Measurements from ENCODE around the gene RAP1A. TPM values are rescaled to one million over a fixed set of nuclear protein-coding genes. Genes with fewer than 3 reads are reported as not detected.

The RAP1A gene
- polyA plus RNA-seq, 1 of the 3 experiments (the other 2 are of a cell fraction), result 17.7 TPM

- POLR2A ChIA-PET, result interaction anchor here (1.5 kb wide), 1 partner anchor 25 kb away, joined by 4 read pairs; no protein-coding TSS in a partner anchor
- WGBS (ENCODE audit: low lambda C conversion rate), result 53% methylated on average over 5 of the region's 5 CpGs
- CTCF ChIA-PET, result interaction anchor here (0.6 to 3.5 kb wide), 3 partner anchors 31 to 378 kb away, joined by 3 to 15 read pairs (median 3); no protein-coding TSS in a partner anchor
- Histone ChIP-seq H3K9ac (no peak overlapping the region), H3K36me3 (replicated peaks in 1 of 2; ENCODE audit: control insufficient read depth in 1 of 2, insufficient read depth in 2 of 2, low read length in 1 of 2) (peaks cover 0 to 4% of the 10 kb centered on the region in 2 experiments), H3F3A (replicated peaks; ENCODE audit: insufficient read depth) (peaks cover 10% of the 10 kb centered on the region), H4K20me1 (ENCODE audit: insufficient read depth) (no peaks in the 10 kb centered on the region), H3K4me2 (peak overlapping the region; percentile 71), H2AFZ (ENCODE audit: low read depth) (peak overlapping the region; percentile 78), H3K79me2 (ENCODE audit: insufficient read depth) (no peaks in the 10 kb centered on the region), H3K4me3 (ENCODE audit: low read depth in 2 of 2, low read length in 1 of 2) (no peak overlapping the region), H3K4me1 (ENCODE audit: control insufficient read depth in 1 of 2, insufficient read depth in 2 of 2, low read depth in 1 of 2, low read length in 1 of 2) (peaks cover 15 to 16% of the 10 kb centered on the region in 2 experiments; a peak in 3 of 4 replicates), H3K9me3 (no peaks in the 10 kb centered on the region), H3K27me3 (ENCODE audit: insufficient read depth) (no peaks in the 10 kb centered on the region), H3K27ac (ENCODE audit: low read depth in 2 of 2, low read length in 1 of 2) (peak overlapping the region; percentile 49 to 66), H3K9me2 (no peaks in the 10 kb centered on the region)
- peak; percentile 50 for DNase-seq
- TF ChIP-seq MXI1 (IDR thresholded peaks at IDR 0.05; ENCODE audit: low read depth, low read length) (no peak), RCOR1 (IDR thresholded peaks at IDR 0.05; ENCODE audit: low read length) (peak; percentile 45; the same call in 1 of the 2 replicates), GATA2 (CRISPR knock-in tag; IDR thresholded peaks at IDR 0.05) (peak; percentile 43; the same call in 1 of the 2 replicates), EZH2phosphoT487 (IDR thresholded peaks at IDR 0.05; ENCODE audit: borderline replicate concordance, low read depth) (no peak)
- TF ChIP-seq, protein P1, sequence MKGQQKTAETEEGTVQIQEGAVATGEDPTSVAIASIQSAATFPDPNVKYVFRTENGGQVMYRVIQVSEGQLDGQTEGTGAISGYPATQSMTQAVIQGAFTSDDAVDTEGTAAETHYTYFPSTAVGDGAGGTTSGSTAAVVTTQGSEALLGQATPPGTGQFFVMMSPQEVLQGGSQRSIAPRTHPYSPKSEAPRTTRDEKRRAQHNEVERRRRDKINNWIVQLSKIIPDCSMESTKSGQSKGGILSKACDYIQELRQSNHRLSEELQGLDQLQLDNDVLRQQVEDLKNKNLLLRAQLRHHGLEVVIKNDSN (IDR thresholded peaks at IDR 0.05; ENCODE audit: borderline replicate concordance, low read depth), result no peak
These were observed 25.9 kb upstream of the RAP1A start for GRCh38 chr1:111593403-111594305.

DNA sequence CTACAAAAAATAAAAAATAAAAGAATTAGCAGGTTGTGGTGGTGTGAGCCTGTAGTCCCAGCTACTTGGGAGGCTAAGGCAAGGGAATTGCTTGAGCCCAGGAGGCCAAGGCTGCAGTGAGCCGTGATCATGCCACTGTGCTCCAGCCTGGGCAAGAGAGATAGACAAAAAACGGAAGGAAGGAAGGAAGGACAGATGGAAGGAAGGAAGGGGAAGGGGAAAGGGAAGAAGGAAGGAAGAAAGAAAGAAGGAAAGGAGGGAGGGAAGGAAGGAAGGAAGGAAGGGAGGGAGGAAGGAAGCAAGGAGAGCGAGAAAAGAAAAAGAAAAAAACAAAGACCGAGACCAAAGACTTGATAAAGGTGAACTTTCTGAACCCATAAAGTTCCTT is 25.3 kb upstream of the RAP1A start:
- DNase-seq, result no peak
- WGBS (ENCODE audit: low lambda C conversion rate), result 94% methylated on average over 4 of the region's 4 CpGs
- Histone ChIP-seq H3K9ac (no peak overlapping the region), H3K9me2 (no peaks in the 10 kb centered on the region), H3K9me3 (no peaks in the 10 kb centered on the region), H3K79me2 (ENCODE audit: insufficient read depth) (no peaks in the 10 kb centered on the region), H3K27me3 (ENCODE audit: insufficient read depth) (no peaks in the 10 kb centered on the region), H2AFZ (ENCODE audit: low read depth) (no peak overlapping the region), H3K4me2 (no peak overlapping the region), H3K4me3 (ENCODE audit: low read depth in 2 of 2, low read length in 1 of 2) (no peak overlapping the region), H3F3A (replicated peaks; ENCODE audit: insufficient read depth) (peaks cover 10% of the 10 kb centered on the region), H3K36me3 (replicated peaks in 1 of 2; ENCODE audit: control insufficient read depth in 1 of 2, insufficient read depth in 2 of 2, low read length in 1 of 2) (peaks cover 0 to 4% of the 10 kb centered on the region in 2 experiments), H3K4me1 (ENCODE audit: control insufficient read depth in 1 of 2, insufficient read depth in 2 of 2, low read depth in 1 of 2, low read length in 1 of 2) (peaks cover 15 to 16% of the 10 kb centered on the region in 2 experiments; a peak in 3 of 4 replicates), H4K20me1 (ENCODE audit: insufficient read depth) (no peaks in the 10 kb centered on the region), H3K27ac (ENCODE audit: low read depth in 2 of 2, low read length in 1 of 2) (peak overlapping the region in 1 of 2 experiments; percentile 66; a peak in 1 of 4 replicates)
- ChIA-PET CTCF (interaction anchor here (0.6 to 3.5 kb wide), 2 partner anchors 86 to 379 kb away, joined by 3 to 15 read pairs; no protein-coding TSS in a partner anchor), POLR2A (no interaction called here)
- TF ChIP-seq FOSL2 (IDR thresholded peaks at IDR 0.05; ENCODE audit: borderline replicate concordance, low read depth), result no peak
- no peak for TF ChIP-seq JUND (IDR thresholded peaks at IDR 0.05)
- TF ChIP-seq FOXM1 (IDR thresholded peaks at IDR 0.05; ENCODE audit: low read depth), result no peak
- TF ChIP-seq EP300 (IDR thresholded peaks at IDR 0.05; ENCODE audit: borderline replicate concordance in 1 of 2, low read depth in 1 of 2, low read length in 1 of 2), result no peak
- TF ChIP-seq, protein P2, sequence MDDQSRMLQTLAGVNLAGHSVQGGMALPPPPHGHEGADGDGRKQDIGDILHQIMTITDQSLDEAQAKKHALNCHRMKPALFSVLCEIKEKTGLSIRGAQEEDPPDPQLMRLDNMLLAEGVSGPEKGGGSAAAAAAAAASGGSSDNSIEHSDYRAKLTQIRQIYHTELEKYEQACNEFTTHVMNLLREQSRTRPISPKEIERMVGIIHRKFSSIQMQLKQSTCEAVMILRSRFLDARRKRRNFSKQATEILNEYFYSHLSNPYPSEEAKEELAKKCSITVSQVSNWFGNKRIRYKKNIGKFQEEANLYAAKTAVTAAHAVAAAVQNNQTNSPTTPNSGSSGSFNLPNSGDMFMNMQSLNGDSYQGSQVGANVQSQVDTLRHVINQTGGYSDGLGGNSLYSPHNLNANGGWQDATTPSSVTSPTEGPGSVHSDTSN (IDR thresholded peaks at IDR 0.05), result no peak
- TF ChIP-seq ELF1 (IDR thresholded peaks at IDR 0.05), result no peak
- no peak for TF ChIP-seq GABPA (IDR thresholded peaks at IDR 0.05; ENCODE audit: low read depth)
- no peak for TF ChIP-seq REST (IDR thresholded peaks at IDR 0.05; ENCODE audit: low read depth, low read length)
